ENCODE measurements around the gene SRRM4. TPM values are rescaled to one million over a fixed set of nuclear protein-coding genes. Genes with fewer than 3 reads are reported as not detected.
A peak's percentile ranks its signal among the peaks of the same experiment; 100 is the strongest.

SRRM4 gene
- total and polyA plus RNA-seq, 9 donors, result 0.02 TPM; not detected in 6

DNA sequence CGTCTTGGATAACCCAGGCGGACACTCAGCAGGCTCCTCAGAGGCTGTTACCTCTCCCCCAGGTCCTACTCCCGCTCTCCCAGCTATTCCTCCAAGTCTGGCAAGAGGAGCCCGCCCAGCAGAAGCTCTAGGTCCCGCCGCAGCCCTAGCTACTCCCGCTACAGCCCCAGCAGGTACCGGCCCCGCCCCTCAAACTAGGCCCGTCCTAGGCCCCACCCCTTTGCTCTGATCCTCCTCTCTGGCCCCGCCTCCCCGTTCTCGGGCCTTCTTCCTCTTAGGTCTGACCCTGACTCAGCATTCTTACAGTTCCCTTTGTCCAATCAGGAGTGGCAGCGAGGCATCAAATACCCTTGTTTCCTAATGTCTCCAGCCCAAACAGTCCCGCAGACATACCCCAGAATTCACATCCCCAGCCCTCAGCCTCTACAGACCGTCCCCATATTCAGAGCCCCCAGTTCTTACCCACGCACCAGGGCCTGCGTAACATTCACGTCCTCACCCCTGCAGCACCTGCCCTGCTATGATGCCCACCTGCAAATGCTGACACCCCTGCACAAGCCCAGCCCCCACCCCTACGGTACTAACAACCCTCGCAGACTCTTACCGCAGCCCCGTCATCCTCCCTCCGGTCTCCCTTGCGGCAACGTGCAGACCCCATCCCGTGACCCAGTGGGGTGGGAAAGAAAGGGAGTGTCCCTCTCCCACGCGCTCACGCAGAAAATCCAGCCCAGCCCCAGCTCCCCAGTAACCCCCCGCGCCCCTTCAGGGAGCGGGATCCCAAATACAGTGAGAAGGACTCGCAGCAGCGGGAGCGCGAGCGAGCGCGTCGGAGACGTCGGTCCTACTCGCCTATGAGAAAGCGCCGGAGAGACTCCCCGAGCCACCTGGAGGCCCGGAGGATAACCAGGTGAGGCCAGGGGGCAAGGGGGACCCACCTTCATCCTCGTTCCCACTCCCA, 172.4 kb downstream of the SRRM4 start:
- no peak overlapping the region for H3K4me3 ChIP-seq
- intact Hi-C loops (cut with DNase I), result no loop called here
- no peak for TF ChIP-seq EP300 (IDR thresholded peaks at IDR 0.05)
- no peaks in the 10 kb centered on the region for H3K27me3 ChIP-seq
- H3K4me1 ChIP-seq (ENCODE audit: insufficient read depth), result peaks cover 2% of the 10 kb centered on the region
- H3K9me3 ChIP-seq, result no peaks in the 10 kb centered on the region
- WGBS, 3 donors, result 30 to 55% (median 44%) methylated on average over 49 of the region's 49 CpGs
- no peak overlapping the region for H3K27ac ChIP-seq
- DNase-seq, result peak; percentile 44 to 65 (median 49)
- no peaks in the 10 kb centered on the region for H3K36me3 ChIP-seq

DNA sequence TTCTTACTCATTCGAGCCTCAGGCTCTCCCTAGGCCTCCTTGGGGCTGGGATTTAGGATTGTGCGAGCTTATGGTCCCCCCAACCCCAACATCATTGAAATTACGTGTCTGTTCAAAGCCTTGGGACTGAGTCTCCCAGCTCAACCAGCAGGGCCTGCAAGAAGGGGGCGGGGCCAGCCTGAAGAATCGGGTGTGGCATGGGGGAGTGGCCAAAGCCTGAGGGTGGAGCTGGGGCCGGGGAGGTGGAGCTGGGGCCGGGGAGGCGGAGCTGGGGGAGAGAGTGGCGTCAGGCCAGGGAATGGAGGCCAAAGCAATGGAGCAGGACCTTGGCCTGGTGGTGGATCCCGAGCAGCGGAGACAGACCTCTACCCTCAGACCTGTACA, 173.1 kb downstream of the SRRM4 start:
- no peaks in the 10 kb centered on the region for H3K36me3 ChIP-seq
- 67 to 82% (median 73%) methylated on average over 11 of the region's 11 CpGs for WGBS, 3 donors
- TF ChIP-seq POLR2A (IDR thresholded peaks at IDR 0.05), result no peak
- TF ChIP-seq, protein P1, sequence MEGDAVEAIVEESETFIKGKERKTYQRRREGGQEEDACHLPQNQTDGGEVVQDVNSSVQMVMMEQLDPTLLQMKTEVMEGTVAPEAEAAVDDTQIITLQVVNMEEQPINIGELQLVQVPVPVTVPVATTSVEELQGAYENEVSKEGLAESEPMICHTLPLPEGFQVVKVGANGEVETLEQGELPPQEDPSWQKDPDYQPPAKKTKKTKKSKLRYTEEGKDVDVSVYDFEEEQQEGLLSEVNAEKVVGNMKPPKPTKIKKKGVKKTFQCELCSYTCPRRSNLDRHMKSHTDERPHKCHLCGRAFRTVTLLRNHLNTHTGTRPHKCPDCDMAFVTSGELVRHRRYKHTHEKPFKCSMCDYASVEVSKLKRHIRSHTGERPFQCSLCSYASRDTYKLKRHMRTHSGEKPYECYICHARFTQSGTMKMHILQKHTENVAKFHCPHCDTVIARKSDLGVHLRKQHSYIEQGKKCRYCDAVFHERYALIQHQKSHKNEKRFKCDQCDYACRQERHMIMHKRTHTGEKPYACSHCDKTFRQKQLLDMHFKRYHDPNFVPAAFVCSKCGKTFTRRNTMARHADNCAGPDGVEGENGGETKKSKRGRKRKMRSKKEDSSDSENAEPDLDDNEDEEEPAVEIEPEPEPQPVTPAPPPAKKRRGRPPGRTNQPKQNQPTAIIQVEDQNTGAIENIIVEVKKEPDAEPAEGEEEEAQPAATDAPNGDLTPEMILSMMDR (IDR thresholded peaks at IDR 0.05), result no peak
- TF ChIP-seq EP300 (IDR thresholded peaks at IDR 0.05), result no peak

GRCh38 chr12:119156401-119157044, 175.2 kb downstream of the SRRM4 start:
- H3K9me3 ChIP-seq, result no peaks in the 10 kb centered on the region
- intact Hi-C loops (cut with DNase I), result no loop called here
- H3K27me3 ChIP-seq, result no peaks in the 10 kb centered on the region
- no peaks in the 10 kb centered on the region for H3K36me3 ChIP-seq
- H3K4me1 ChIP-seq (ENCODE audit: insufficient read depth), result peaks cover 3% of the 10 kb centered on the region
- DNase-seq, result no peak
- TF ChIP-seq, protein P1 (IDR thresholded peaks at IDR 0.05), result no peak
- TF ChIP-seq EP300 (IDR thresholded peaks at IDR 0.05) (no peak), POLR2A (IDR thresholded peaks at IDR 0.05) (no peak)
- H3K27ac ChIP-seq, result no peak overlapping the region
- 54 to 67% (median 60%) methylated on average over 35 of the region's 35 CpGs for WGBS, 3 donors
- no peak overlapping the region for H3K4me3 ChIP-seq

More for the DNA sequence above, 173.1 kb downstream of the SRRM4 start:
- Histone ChIP-seq H3K27ac (no peak overlapping the region), H3K4me1 (ENCODE audit: insufficient read depth) (peaks cover 3% of the 10 kb centered on the region), H3K9me3 (no peaks in the 10 kb centered on the region), H3K27me3 (no peaks in the 10 kb centered on the region), H3K4me3 (no peak overlapping the region)
- intact Hi-C loops (cut with DNase I), result no loop called here
- no peak for DNase-seq

GRCh38 chr12:119157528-119157927, 176.2 kb downstream of the SRRM4 start:
- H3K27ac ChIP-seq, result no peak overlapping the region
- H3K4me1 ChIP-seq (ENCODE audit: insufficient read depth), result peaks cover 3% of the 10 kb centered on the region
- intact Hi-C loops (cut with DNase I), result no loop called here
- 77 to 90% (median 86%) methylated on average over 6 of the region's 6 CpGs for WGBS, 3 donors
- no peak overlapping the region for H3K4me3 ChIP-seq
- TF ChIP-seq EP300 (IDR thresholded peaks at IDR 0.05) (no peak), POLR2A (IDR thresholded peaks at IDR 0.05) (no peak)
- TF ChIP-seq, protein P1 (IDR thresholded peaks at IDR 0.05), result no peak
- DNase-seq, result no peak
- H3K9me3 ChIP-seq, result no peaks in the 10 kb centered on the region
- no peaks in the 10 kb centered on the region for H3K27me3 ChIP-seq
- no peaks in the 10 kb centered on the region for H3K36me3 ChIP-seq
